Ureter (tissue), 1 donor: Measurements from ENCODE around the gene SDR42E2. TPM values are rescaled to one million over a fixed set of nuclear protein-coding genes. Genes with fewer than 3 reads are reported as not detected.
"Not testable (repeated sequence)": the region's sequence is repeated elsewhere in the genome, so short reads cannot be mapped to it uniquely, and the experiment has no call there.

Experiments used
- DNase-seq: peaks from one replicate; pipeline ENCODE4 v3.0.0-alpha.2; 2020; ENCODE audit warnings: low spot score
- total RNA-seq: library from RNA; stranded (reverse); gene quantifications from one replicate; pipeline ENCODE4 v1.2.4, GENCODE V29; 2023
- donor health status: DM: yes; HTN: yes; CAD: no.

The SDR42E2 gene
- total RNA-seq, 1 donor from 2014 or later: 0.18 TPM

DNA sequence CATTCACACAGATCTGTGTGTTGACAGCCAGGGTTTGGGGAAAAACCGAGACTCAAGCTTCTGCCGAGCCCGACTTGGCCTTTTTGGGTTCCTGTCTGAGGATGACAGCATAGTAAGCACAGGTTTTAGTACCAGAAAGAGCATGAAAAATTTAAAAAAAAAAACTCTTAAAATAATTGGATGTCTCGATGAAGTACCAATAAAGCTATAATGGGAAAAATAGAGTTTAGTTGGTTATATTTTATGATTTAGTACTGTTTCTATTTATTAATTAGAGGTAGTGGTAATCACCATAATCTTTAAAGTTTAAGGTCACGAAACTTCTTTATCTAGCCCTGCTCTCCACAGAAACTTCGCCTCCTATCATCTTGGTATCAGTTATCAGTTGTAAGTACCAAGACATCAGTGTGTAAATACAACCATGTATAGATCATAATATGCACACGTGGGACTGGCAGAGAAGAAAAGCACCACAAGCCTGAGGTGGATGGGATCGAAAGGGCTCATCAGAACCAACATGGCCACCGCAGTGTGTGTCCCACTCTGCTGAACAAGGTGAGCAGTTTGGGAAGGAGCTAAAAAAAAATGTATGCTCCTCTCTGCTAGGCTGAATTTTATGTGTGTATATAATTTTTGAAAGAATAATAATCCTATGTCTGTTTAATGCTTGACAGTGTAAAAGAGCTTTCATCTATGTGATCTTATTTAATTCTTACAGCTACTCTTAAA, 29.4 kb downstream of the SDR42E2 start:
- peak; percentile 53 for DNase-seq

DNA sequence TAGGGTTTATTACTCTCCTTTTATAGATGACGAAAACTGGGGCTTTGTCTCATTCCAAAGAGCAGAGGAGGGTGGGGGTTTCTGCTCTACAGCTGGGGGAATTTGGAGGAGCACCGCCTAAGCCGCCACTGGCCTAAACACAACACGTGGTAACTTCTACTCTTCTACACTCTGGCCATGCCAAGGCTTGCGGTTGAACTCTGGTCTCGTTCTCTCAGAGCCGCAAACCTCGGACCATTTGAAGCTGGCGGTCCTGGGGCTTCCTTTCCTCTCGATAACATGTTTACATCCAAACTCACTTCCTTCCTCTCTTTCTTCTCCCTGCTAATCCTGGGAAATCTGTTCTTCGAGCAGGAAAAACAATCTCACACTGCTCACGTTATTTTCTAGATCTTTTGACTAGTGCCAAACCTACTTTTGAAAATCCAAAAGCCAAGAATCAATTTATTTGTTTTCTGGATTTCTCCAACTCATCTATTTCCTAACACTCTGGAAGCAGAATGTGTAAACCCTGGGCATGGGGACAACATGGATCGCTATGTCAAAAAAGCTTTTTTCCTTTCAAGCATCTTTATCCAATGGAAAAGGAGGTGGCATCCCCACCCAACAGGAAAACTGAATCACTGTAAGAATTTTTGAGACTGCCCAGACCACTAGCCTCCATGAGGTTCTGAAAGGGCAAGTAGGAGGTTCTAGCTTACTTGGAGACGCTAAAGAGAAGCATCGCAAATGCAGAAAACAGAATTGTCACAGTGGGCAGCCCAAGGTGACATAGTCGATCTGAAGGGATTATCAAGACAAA, 30.2 kb downstream of the SDR42E2 start:
- peak; percentile 89 for DNase-seq

DNA sequence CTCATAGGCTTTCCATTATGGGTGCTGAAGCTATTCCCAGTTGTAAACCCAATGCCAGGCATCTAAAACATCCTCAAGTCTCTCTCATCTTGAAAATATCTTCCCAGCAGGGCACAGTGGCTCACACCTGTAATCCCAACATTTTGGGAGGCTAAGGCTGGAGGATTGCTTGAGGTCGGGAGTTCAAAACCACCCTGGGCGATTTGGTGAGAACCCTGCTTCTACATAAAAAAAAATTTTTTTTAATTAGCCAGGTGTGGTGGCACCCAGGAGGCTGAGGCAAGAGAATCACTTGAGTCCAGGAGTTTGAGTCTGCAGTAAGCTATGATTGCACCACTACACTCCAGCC, 30.7 kb downstream of the SDR42E2 start:
- DNase-seq: no peak

DNA sequence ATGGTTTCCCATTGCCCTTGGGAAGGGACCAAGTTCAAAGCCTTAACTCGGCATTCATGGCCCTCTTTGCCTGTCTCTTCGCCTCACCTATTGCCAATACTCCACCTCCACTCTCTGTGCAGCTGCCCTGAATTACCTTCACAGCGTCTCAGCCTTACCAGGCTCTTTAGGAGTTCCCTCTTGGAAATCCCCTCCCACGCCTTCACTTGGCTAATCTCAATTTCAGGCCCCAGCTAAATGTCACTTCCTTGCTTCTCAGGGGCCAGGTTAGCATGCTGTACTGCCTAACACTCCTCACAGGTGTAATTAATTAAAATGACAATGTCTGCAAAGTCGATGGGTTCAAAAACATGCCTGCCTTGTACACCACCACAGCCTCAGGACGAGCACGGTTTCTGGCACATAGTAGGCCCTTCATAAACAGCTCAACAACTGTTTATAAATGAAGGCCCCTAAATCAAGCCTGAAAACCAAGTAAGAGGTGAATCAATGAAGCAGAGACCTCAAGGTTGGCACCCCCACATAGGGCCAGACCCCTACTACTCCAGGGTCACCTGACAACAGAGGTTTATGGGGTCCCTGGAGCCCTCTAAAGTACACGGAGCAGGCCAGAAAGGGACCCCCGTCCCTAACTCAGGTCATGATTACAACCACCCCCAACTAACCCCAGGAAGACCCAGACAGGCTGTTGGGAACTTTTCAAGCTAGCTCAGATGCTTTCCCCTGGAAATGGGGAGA, 32.6 kb downstream of the SDR42E2 start:
- no peak for DNase-seq

DNA sequence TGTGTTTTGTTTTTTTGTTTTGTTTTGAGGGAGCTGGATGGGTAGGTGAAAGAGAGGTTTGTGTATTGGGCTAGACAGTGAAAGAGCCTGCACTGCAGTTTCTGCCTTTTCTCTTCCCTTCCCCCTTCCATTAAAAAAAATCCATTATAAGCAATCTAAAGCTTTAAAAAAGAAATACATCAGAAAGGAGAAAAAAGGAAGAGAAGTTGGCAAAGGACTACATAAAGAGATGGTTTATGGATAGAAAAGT, 33.1 kb downstream of the SDR42E2 start:
- DNase-seq: no peak

DNA sequence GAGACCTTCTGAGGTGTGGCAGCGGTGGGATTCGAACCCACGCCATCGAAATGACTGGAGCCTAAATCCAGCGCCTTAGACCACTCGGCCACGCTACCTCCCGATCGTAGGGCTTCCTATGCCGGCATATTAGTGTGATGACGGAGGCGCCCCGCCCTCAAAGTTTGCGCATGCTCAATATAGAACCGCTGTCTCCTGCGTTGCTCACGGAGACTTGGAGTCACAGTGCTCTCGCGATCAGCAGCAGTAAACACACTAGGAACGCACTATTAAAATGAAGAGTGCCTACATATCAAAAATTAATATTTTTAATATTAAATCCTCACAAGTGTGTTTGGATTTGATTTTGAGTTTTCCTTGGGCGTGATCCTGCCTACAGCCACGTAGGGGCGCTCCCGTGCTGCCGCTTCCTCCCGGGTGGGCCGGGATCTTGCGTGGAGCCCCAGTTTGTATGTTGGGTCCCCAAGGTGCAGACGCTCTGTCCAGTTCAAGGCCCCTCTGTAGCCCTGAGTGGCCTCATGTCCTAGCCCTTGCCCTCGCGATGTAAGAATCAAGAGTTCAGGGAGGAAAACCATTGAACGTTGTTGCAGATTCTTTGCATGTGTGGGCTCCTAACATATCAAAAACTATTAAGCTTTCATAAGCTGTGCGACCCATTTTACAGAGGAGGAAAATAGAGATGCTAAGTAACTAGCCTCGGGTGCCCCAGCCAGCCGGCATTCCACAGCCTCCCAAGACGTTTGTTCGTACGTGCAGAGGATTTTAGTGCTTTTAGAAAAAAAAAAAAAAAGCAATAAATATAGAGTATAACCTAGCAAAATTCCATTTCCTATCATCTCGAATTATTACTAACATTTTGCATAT, 33.6 kb downstream of the SDR42E2 start:
- DNase-seq: peak; percentile 94

DNA sequence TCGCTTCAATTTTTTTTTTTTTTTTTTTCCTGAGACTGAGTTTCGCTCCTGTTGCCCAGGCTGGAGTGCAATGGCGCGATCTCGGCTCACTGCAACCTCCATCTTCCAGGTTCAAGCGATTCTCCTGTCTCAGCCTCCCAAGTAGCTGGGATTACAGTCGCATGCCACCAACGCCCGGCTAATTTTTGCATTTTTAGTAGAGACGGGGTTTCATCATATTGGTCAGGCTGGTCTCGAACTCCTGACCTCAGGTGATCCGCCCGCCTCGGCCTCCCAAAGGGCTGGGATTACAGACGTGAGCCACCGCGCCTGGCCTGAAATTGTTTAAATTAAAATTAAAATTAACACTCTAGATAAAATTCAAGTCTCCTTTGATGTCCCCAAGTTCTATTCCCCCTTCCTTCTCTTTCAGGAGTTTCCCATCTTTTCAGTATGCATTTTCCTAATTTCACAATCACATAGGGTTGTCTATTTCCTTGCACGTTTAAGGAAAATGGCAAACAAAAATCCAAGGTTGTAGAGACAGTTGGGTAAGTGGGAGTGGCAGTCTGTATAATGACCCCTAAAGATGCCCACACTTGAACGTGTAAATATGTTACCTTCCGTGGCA, 34.4 kb downstream of the SDR42E2 start:
- not testable (repeated sequence) for DNase-seq

DNA sequence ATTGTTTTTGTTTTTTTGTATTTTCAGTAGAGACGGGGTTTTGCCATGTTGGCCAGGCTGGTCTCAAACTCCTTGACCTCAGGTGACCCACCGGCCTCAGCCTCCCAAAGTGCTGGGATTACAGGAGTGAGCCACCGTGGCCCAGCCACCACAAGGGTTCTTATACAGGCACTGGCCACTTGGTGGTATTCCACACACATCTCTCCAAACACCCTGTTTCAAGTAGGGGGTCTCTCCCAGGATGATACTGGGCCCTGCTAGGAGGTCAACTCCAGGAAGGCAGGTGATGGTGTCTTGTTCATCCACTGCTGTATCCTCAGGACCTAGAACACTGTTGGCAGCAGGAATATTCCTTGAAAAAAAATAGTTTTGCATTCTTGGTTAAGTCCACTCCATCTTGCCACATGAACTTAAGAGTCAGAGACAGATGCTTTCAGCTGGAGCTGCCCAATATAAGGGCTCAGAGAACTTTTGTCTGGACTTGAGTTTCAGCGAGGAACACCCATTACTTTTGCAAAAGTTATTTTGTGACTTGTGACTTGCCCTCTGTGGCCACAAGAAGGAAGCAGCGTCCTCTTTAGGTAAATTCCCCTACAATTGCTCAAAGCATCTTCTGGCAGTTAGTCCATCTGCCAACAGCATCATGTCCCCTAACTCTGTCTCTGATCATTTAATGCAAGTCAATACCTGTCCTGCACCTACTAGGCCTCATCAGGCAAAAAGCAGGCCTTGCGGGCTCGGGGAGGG, 36.4 kb downstream of the SDR42E2 start:
- no peak for DNase-seq

DNA sequence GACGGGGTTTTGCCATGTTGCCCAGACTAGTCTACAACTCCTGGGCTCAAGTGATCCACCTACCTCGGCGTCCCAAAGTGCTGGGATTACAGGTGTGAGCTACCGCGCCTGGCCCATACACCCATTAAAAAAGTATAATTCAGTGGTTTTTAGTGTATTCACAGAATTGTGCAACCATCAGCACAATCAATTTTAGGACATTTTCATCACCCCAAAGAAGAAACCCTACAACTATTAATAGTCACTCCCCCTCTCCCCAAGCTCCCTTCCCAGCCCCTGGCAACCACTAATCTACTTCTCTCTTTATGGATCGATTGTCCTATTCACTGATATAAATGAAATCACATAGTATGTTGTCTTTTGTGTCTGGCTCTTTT, 39.9 kb downstream of the SDR42E2 start:
- no peak for DNase-seq

DNA sequence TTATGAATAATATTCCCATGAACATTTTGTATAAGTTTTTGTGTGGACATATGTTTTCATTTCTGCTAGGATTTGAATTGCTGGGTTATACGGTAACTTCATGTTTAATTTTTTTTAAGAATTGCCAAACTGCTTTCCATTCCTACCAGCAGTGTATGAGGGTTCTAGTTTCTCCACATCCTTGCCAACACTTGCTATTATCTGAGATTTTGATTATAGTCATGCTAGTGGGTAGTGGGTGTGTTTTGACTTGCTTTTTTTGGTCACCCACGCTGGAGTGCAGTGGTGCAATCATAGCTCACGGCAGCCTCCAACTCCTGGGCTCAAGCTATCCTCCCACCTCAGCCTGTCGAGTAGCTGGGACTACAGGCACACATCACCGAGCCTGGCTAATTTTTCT, 40.8 kb downstream of the SDR42E2 start:
- DNase-seq: no peak

DNA sequence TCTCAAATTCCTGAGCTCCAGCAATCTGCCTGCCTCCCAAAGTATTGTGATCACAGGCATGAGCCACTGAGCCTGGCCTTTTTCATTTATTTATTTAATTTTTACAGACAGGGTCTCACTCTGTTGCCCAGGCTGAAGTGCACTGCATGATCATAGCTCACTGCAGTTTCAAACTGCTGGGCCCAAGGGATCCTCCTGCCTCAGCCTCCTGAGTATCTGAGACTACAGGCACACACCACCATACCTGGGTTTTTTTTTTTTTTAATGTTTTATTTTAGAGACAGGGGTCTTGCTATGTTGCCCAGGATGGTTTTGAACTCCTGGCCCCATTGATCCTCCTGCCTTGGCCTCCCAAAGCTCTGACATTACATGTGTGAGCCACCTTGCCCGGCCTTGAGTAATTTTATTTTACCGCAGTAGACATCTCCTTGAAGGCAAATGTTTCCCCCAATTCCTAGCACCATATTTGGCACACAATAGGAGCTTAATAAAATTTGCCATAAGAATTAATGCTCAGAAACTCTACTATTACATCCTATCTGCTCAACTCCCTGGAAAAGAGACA, 41.9 kb downstream of the SDR42E2 start:
- no peak for DNase-seq

DNA sequence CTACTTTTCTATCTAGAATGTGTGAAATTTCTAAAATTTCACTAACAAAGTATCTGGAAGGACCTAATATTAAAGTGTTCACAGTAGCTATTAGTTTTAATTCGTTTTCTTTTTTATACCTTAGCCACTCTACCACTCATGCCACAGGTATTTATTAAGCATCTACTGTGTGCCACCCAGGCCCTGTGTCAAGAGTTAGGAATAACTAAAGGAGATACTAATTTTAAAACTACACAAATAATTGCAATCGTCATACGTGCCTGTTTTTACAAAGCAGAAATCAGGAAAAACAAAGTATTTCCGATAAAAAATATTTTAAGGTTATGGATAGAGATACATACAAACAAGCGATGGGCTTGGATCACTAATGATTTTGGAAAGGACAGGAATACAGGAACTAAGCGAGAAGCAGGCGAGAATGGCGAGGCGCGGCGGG, 43.3 kb downstream of the SDR42E2 start:
- no peak for DNase-seq

DNA sequence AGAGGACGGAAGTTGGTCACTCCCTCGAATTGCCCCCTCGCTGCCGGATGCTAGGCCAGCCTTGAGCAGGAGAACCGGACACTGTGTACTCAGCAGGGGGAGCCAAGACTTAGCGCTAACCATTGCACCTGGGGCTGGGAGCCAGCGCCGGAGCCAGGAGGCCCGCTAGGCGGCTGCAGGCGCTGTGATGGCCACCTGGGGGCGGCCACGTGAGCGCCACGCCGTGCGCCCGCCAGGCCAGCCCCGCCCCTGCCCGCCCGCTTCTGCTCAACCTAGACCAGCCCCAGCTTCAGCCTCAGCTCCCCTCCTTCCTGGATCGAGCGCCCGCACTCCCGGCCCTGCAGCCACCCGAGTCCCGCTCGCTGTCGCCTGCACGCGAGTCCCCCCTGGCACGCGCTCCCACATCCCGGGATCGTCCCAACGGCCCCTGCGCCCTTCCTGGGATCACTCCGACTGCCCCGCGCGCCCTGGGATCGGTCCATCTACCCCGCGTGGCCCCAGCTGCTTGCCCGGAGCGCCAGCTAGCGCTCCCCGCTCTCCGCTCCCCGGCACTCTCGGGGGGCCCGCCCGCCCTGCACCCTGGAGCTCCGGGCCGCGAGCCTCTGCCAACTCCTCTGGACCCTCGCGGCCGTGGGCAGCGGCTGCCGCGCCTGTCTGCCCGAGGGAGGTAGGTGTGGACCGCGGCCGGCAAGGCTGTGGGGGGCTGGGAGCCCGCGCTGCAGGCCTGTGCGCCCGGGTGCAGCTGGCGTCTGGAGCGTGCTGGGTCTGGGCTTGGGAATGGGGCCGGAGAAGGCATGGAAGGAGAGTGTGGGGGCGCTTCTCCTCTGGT, 43.9 kb downstream of the SDR42E2 start, which contains the start of gene EEF2K:
Gene EEF2K (plus strand): TSS at position 266 of the 829 bp plus-strand sequence. CDS start 19,452 bp downstream, outside the sequence.
- peak; percentile 94 for DNase-seq

DNA sequence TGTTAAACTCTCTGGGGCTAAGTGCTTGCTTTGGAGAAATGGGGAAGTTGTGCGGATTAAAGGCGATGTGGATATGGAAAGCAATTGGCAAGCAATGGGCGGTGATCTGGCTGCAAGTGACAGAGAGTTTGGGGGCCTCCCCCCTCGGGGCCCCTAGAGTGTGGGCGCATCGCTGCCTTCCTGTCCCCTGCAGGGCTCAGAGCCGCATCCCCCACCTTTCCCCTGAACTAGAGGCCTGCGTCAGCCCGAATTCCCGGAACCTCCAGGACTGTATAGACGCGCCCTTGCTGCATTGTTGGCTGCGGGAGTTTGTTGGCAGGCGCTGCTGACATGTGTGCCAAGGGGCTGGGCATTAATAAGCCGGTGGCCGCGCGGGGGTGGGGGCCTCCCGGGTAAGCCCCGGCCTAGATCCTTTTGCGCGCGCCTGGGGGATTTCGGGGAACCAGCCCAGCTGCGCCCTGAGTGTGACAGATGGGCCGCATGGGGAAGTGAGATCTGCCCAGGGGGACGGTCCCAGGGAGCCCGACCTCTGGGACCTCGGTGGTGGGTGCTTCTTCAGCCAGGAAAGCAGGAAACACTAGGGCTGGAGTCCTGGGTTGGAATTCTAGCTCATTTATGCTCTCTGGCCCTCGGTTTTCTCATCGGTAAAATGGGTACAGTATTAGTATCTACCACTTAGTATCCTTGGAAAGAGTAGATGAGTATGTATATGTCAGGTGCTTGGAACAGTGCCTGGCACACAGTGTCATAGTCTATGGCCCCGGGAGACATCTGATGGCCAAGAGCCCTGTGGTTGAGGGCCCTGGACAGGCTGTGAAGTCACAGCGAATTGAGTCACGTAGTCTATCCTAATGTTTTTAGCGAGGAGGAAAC, 44.8 kb downstream of the SDR42E2 start:
- peak; percentile 79 for DNase-seq

DNA sequence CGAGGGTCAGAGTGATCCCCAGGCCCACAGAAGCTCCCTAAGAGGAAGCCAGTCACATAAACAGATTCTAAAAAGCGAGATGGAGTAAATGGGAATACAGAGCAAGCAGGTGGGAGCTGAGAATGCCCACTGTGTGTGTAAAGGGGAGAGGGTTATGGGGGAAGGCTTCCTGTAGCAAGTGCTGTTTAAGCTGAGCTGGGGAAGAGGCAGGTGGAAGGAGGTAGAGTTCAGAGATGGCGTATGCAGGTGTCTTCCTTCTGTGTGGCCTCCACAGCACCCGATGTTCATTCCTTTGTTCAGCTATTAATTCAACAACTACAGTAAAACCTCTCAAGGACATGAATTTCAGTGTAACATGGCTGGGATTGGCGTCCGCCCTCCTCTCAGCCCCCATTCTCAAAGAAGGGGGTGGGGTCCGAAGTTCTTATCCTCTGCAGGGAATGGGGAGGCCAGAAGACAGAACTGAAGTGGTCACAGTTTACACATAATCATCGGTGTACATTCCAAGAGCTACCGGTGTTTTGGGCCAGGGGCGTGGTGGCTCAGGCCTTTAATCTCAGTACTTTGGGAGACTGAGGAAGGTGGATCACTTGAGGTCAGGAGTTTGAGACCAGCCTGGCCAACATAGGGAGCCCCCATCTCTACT, 45.5 kb downstream of the SDR42E2 start:
- no peak for DNase-seq

DNA sequence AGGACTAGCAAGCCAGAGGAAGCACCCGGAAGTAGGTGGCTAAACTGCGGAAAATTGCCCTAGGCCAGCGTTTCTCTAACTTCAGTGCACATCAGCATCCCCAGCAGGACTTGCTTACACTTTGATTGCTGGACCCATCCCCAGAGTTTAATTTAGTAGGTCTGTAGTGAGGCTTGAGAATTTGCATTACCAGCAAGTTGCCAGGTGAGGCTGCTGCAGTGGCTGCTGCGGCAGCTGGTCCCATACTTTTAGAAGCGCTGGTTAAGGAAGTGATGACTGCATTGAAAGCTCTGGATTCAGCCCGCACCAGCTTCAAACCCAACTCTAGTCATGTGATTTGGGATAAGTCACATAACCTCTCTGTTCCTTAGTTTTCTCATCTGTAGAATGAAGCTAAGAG, 48.0 kb downstream of the SDR42E2 start:
- no peak for DNase-seq

DNA sequence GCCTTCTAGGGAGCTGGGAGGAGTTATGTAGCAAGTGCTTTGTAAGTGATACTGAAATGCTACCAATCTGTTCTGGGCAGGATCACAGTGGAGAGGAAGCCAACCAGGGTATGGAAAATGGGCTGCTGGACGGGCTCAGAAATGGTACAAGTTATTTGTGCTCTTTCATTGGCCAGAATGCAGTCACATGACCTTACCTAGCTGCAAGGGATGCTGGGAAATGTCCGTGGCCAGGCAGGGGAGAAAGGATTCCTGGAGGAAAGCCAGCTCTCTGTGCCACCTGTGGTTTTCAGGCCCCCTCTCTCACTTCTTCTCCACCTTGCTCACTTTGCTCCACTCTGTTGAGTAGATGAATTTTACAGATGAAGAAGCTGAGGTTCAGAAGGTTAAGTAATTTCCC, 48.5 kb downstream of the SDR42E2 start:
- DNase-seq: no peak

DNA sequence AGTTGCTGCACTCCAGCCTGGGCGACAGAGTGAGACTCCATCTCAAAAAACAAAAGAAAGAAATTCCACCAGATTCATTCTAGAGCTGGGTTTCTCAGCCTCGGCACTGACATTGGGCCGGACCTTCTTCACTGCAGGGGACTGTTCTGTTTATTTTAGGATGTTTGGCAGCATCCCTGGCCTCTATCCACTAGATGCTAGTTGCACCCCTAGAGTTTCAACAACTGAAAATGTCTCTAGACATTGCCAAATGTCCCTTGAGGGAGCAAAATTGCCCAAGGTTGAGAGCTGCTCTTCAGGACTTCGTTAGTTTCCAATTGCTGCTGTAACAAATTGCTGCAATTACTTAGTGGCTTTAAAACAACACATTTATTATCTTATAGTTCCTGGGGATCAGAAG, 50.9 kb downstream of the SDR42E2 start:
- no peak for DNase-seq
